ENCODE data around the gene ASCL5.

DNA sequence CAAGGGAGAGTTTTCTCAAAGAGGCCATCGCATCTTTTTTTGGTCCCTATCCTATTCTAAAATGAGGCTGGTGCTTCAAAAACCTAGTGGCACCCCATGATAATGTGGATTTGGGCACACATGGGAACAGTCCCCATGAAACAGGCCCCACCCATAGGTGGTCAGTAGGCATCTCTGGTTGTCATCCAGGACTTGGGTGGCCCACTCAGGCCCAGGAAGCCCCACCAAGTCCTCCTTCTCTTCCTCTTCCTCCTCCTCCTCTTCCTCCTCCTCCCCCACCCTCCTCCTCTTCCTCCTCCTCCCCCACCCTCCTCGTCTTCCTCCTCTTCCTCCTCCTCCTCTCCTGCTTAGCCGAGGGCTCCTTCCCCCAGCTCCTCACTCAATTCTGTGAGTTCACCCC lies 15.3 kb downstream of the ASCL5 start:
- TF ChIP-seq CTCF (IDR thresholded peaks at IDR 0.05; ENCODE audit: borderline replicate concordance, extremely low read depth, low read length, poor library complexity, severe bottlenecking) (no peak), EZH2 (IDR thresholded peaks at IDR 0.05; ENCODE audit: borderline replicate concordance, low read depth, low read length, severe bottlenecking) (no peak)

Measured in DND-41 (cell line).